OCI-LY7 (cell line): Measurements from ENCODE around the gene NOP56.

Experiments
- CTCF ChIP-seq: fragments of 200-600 bp; sonication (generic); conservative IDR thresholded peaks from 2 replicates; pipeline ENCODE4 v1.5.1; 2014; ENCODE audit warnings: mild to moderate bottlenecking, antibody characterized with exemption, low read length, moderate library complexity, mixed read lengths
- EZH2phosphoT487 ChIP-seq: fragments of 200-600 bp; sonication (generic); IDR thresholded peaks from 2 replicates; pipeline ENCODE4 v1.6.1; 2018; ENCODE audit warnings: low read depth, borderline replicate concordance, mild to moderate bottlenecking, mixed run types, antibody characterized with exemption, low read length, moderate library complexity, mixed read lengths

GRCh38 chr20:2655331-2656116, 3.1 kb downstream of the NOP56 start:
- no peak for TF ChIP-seq CTCF
- no peak for TF ChIP-seq EZH2phosphoT487
